Activated CD4-positive, CD25-positive, alpha-beta regulatory T cell treated with anti-CD3 and anti-CD28 coated beads, Interleukin-2, amount 50 U/mL, for 24 hours (primary cell): Measurements from ENCODE around the gene GPR158.
"Not testable (repeated sequence)": the region's sequence is repeated elsewhere in the genome, so short reads cannot be mapped to it uniquely, and the experiment has no call there.

Experiments
- ATAC-seq, 2 donors: fragments of 150-1000 bp; cut with Tn5 transposase; one replicate each; pipeline ENCODE4 v1.10.0; 2021; ENCODE audit warnings: mild to moderate bottlenecking in 1 of 2, moderate library complexity in 1 of 2

The GPR158 gene

GRCh38 chr10:25304606-25305005, 129.8 kb downstream of the GPR158 start:
- ATAC-seq = no peak

- no peak for ATAC-seq
Measured at GRCh38 chr10:25306386-25306785, 131.6 kb downstream of the GPR158 start.

GRCh38 chr10:25308278-25308677, 133.5 kb downstream of the GPR158 start:
- no peak for ATAC-seq

- not testable (repeated sequence) for ATAC-seq
Measured at GRCh38 chr10:25317596-25318211, 142.9 kb downstream of the GPR158 start.

- no peak for ATAC-seq
Measured at GRCh38 chr10:25327273-25327672, 152.5 kb downstream of the GPR158 start.

- ATAC-seq = no peak
Measured at GRCh38 chr10:25328361-25328760, 153.6 kb downstream of the GPR158 start.

- ATAC-seq = not testable (repeated sequence)
Measured at GRCh38 chr10:25329587-25329986, 154.8 kb downstream of the GPR158 start.

- ATAC-seq = no peak
Measured at GRCh38 chr10:25334445-25334844, 159.6 kb downstream of the GPR158 start.

GRCh38 chr10:25336330-25336729, 161.5 kb downstream of the GPR158 start:
- ATAC-seq = no peak

GRCh38 chr10:25338271-25338670, 163.5 kb downstream of the GPR158 start:
- ATAC-seq = no peak

- no peak for ATAC-seq
Measured at GRCh38 chr10:25339966-25340365, 165.2 kb downstream of the GPR158 start.

- ATAC-seq = no peak
Measured at GRCh38 chr10:25349520-25349919, 174.7 kb downstream of the GPR158 start.

GRCh38 chr10:25356609-25357008, 181.8 kb downstream of the GPR158 start:
- no peak for ATAC-seq

- no peak for ATAC-seq
Measured at GRCh38 chr10:25357269-25357668, 182.5 kb downstream of the GPR158 start.

GRCh38 chr10:25382029-25382810, 207.4 kb downstream of the GPR158 start:
- ATAC-seq = no peak

- not testable (repeated sequence) for ATAC-seq
Measured at GRCh38 chr10:25382901-25383300, 208.1 kb downstream of the GPR158 start.

- ATAC-seq = no peak
Measured at GRCh38 chr10:25383686-25384085, 208.9 kb downstream of the GPR158 start.

GRCh38 chr10:25384618-25385017, 209.8 kb downstream of the GPR158 start:
- ATAC-seq = no peak

- ATAC-seq = no peak
Measured at GRCh38 chr10:25388188-25388861, 213.5 kb downstream of the GPR158 start.

- ATAC-seq = no peak
Measured at GRCh38 chr10:25388862-25389206, 214.0 kb downstream of the GPR158 start.

- ATAC-seq = no peak
Measured at GRCh38 chr10:25390733-25391132, 215.9 kb downstream of the GPR158 start.

GRCh38 chr10:25392132-25392531, 217.3 kb downstream of the GPR158 start:
- ATAC-seq = no peak

- no peak for ATAC-seq
Measured at GRCh38 chr10:25393621-25394020, 218.8 kb downstream of the GPR158 start.

- no peak for ATAC-seq
Measured at GRCh38 chr10:25398680-25399079, 223.9 kb downstream of the GPR158 start.
